Measurements from ENCODE around the gene NID1. TPM values are rescaled to one million over a fixed set of nuclear protein-coding genes. Genes with fewer than 3 reads are reported as not detected.

NID1 gene
- total and polyA plus RNA-seq, 9 of the 15 experiments (the other 6 are each of a cell fraction or from before 2014, with no cell fraction given), result 0.22 TPM; not detected in 8

GRCh38 chr1:236016782-236017400 lies 48.0 kb downstream of the NID1 start (continued):
- TF ChIP-seq ZNF318 (IDR thresholded peaks at IDR 0.05; ENCODE audit: borderline replicate concordance in 1 of 2, low read depth in 1 of 2) (no peak), TAL1 (IDR thresholded peaks at IDR 0.05) (no peak)

Data from K562 (cell line).